Sigmoid colon (tissue), 4 donors: ENCODE measurements around the gene CYP2S1.

ENCODE experiments used
- CTCF ChIP-seq, 4 experiments: fragments of 450-650 bp in 3 of 4; fragments of 200-600 bp in 1 of 4; IDR thresholded peaks; one replicate each; pipeline ENCODE4 v1.5.1; 2016 to 2019; ENCODE audit warnings: antibody characterized with exemption in 4 of 4, mild to moderate bottlenecking in 3 of 4, moderate library complexity in 2 of 4
- EP300 ChIP-seq, 4 donors: sonication (generic); formaldehyde crosslinking; IDR thresholded peaks; one replicate each; pipeline ENCODE4 v1.6.1; 2017; ENCODE audit warnings: antibody characterized with exemption in 4 of 4
- POLR2A ChIP-seq, 2 donors: fragments of 450-650 bp; IDR thresholded peaks; one replicate each; pipeline ENCODE4 v1.6.1; 2016; ENCODE audit warnings: antibody characterized with exemption in 2 of 2, mild to moderate bottlenecking in 2 of 2, moderate library complexity in 2 of 2
- POLR2AphosphoS5 ChIP-seq, 4 donors: sonication (generic); formaldehyde crosslinking; IDR thresholded peaks; one replicate each; pipeline ENCODE4 v1.6.1; 2017; ENCODE audit warnings: antibody characterized with exemption in 4 of 4

GRCh38 chr19:41205995-41206394 is 13.0 kb downstream of the CYP2S1 start:
- TF ChIP-seq POLR2AphosphoS5 (IDR thresholded peaks at IDR 0.05) (no peak), EP300 (IDR thresholded peaks at IDR 0.05) (no peak), POLR2A (IDR thresholded peaks at IDR 0.05) (no peak), CTCF (IDR thresholded peaks at IDR 0.05) (no peak)
